ENCODE measurements around the gene SYNCRIP.

- TF ChIP-seq CTCF (IDR thresholded peaks at IDR 0.05), result no peak
- TF ChIP-seq POLR2A (IDR thresholded peaks at IDR 0.05), result no peak
Observed at GRCh38 chr6:85644279-85644762, 1.6 kb upstream of the SYNCRIP start.

Data from lower leg skin (tissue), 3 donors.